Dedifferentiated amniotic fluid mesenchymal stem cell (primary cell): ENCODE data around the gene CLEC2A.
"Not testable (repeated sequence)": the region's sequence is repeated elsewhere in the genome, so short reads cannot be mapped to it uniquely, and the experiment has no call there.

Experiments used
- DNase-seq: peaks from one replicate; pipeline ENCODE4 v3.0.0-alpha.2; 2016; ENCODE audit errors: extremely low spot score

The CLEC2A gene

GRCh38 chr12:9932270-9932669 lies at the start of gene CLEC2A:
CLEC2A (minus strand) TSS chr12:9932370; CDS start chr12:9932329, 41 bp downstream.
- no peak for DNase-seq

- no peak for DNase-seq
Observed at GRCh38 chr12:9980126-9980525, 48.0 kb upstream of the CLEC2A start.

- DNase-seq, result no peak
Observed at GRCh38 chr12:9977916-9978315, 45.7 kb upstream of the CLEC2A start.

- DNase-seq, result not testable (repeated sequence)
Observed at GRCh38 chr12:9976626-9977025, 44.5 kb upstream of the CLEC2A start.

- DNase-seq, result no peak
Observed at GRCh38 chr12:9975614-9976013, 43.4 kb upstream of the CLEC2A start.

- not testable (repeated sequence) for DNase-seq
Observed at GRCh38 chr12:9974731-9975130, 42.6 kb upstream of the CLEC2A start.

- DNase-seq, result no peak
Observed at GRCh38 chr12:9973949-9974348, 41.8 kb upstream of the CLEC2A start.

- DNase-seq, result no peak
Observed at GRCh38 chr12:9971181-9971580, 39.0 kb upstream of the CLEC2A start, which contains the start of gene CLEC12A. CLEC12A (plus strand) TSS chr12:9971409; CDS start chr12:9971597, 188 bp downstream.

- DNase-seq, result no peak
Observed at GRCh38 chr12:9969673-9970072, 37.5 kb upstream of the CLEC2A start.

- no peak for DNase-seq
Observed at GRCh38 chr12:9961901-9962300, 29.7 kb upstream of the CLEC2A start.

- DNase-seq, result no peak
Observed at GRCh38 chr12:9961106-9961505, 28.9 kb upstream of the CLEC2A start.

- DNase-seq, result no peak
Observed at GRCh38 chr12:9960590-9960989, 28.4 kb upstream of the CLEC2A start.

- DNase-seq, result no peak
Observed at GRCh38 chr12:9957834-9958233, 25.7 kb upstream of the CLEC2A start.

GRCh38 chr12:9952954-9953729 lies 21.0 kb upstream of the CLEC2A start:
- not testable (repeated sequence) for DNase-seq

- no peak for DNase-seq
Observed at GRCh38 chr12:9951026-9951675, 19.0 kb upstream of the CLEC2A start.

- DNase-seq, result no peak
Observed at GRCh38 chr12:9948606-9949296, 16.6 kb upstream of the CLEC2A start.

GRCh38 chr12:9947674-9948073 lies 15.5 kb upstream of the CLEC2A start:
- no peak for DNase-seq

GRCh38 chr12:9944391-9944790 lies 12.2 kb upstream of the CLEC2A start:
- DNase-seq, result no peak

GRCh38 chr12:9943240-9943639 lies 11.1 kb upstream of the CLEC2A start:
- no peak for DNase-seq

- no peak for DNase-seq
Observed at GRCh38 chr12:9941838-9942237, 9.7 kb upstream of the CLEC2A start.

- no peak for DNase-seq
Observed at GRCh38 chr12:9940375-9940774, 8.2 kb upstream of the CLEC2A start.

- DNase-seq, result no peak
Observed at GRCh38 chr12:9936591-9936990, 4.4 kb upstream of the CLEC2A start.

- no peak for DNase-seq
Observed at GRCh38 chr12:9935026-9935425, 2.9 kb upstream of the CLEC2A start.
